ENCODE measurements around the gene NUP107.
A peak's percentile ranks its signal among the peaks of the same experiment; 100 is the strongest.

The NUP107 gene

GRCh38 chr12:68775121-68775630 is 88.4 kb downstream of the NUP107 start:
- DNase-seq (ENCODE audit: low read depth), result no peak

GRCh38 chr12:68776976-68777610 is 90.3 kb downstream of the NUP107 start:
- DNase-seq (ENCODE audit: low read depth), result no peak

DNA sequence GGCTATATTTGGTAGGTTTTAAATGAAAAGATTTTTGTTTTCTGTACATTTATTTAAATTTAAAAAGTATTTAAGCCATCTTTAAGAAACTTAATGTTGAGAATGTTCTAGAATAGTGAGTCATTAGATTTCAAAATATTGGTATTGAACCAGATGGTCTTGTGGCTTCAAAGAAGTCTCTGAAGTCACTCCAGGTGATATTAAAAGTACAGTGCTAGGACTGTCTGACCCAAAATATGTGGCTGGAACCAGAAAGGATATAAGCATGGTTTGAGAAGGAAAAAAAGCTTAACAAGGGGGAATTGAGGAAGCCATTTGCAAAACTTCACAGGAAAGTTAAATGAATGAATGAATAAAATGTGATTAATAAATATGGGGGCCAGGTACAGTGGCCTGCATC is 92.5 kb downstream of the NUP107 start:
- DNase-seq (ENCODE audit: low read depth), result no peak

DNA sequence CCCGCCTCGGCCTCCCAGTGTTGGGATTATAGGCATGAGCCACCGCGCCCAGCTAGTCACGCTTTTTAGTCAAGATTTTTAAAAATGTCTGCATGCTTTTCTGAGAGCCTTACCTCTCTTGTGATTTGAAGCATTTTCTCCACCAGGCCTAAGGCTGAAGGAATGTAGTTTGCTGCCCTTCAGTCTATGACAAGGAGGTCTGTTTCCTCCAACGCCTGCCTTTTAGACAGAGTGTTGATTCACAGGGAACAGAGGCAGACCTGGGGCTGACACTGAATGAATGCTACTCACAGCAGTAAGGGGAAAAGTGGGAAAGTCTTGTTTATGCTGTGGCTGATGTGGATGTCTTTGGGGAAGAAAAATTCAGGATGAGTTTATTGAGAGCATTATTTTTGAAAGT is 94.0 kb downstream of the NUP107 start:
- DNase-seq (ENCODE audit: low read depth), result no peak

DNA sequence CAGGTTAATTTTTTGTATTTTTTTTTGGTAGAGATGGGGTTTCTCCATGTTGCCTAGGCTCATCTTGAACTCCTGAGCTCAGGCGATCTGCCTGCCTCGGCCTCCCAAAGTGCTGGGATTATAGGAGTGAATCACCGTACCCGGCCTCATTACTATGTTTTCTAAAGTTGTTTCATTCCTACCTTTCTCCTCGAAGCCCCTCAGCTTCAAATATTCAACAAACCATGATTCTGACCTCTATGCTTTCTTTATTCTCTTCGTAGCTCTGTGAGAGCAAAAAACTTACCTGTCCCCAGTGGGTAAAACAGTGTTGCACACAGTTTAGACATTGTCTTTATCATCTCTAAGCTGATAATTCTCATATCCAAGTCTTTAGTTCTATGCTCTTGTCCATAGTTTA is 95.0 kb downstream of the NUP107 start:
- no peak for DNase-seq (ENCODE audit: low read depth)

DNA sequence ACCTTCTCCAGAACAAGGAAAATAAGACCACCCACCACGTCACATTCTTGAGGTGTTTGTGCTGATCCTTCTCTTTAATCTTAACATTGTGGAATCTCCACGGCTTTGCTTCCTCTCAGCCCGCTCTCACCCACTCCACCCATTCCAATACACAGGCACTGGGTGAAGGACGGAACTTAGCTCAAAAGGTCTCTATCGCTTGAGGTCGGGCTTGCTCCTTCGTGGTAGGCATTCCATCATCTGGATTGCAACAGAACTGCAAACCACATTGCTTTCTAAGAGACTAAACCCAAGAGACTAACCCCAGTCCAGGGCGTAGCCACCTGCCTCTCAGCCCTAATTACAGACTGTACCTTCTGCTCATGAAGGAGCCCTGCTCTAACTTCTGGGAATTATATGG is 97.2 kb downstream of the NUP107 start:
- no peak for DNase-seq (ENCODE audit: low read depth)

- no peak for DNase-seq (ENCODE audit: low read depth)
These were observed 98.6 kb downstream of the NUP107 start for GRCh38 chr12:68785358-68785757.

- no peak for DNase-seq (ENCODE audit: low read depth)
These were observed 99.0 kb downstream of the NUP107 start for GRCh38 chr12:68785823-68786222.

DNA sequence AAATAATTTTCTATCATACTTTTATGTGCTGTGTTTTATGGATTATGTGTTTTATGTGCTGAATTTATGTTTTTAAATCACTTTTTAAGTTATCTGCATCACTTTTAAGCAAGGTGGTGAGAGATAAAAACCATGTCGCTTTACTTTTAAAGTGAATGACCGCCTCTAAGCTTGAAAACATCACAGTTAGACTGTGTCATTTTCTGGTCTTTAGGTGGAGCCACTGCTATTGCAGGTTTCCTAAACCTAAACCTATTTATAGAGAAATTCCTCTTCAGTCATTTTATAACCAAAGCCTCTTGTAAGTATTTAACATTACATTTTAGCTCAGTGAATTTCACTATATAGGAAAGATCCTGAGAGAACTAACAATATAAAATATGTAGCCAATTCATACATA is 100.2 kb downstream of the NUP107 start:
- DNase-seq (ENCODE audit: low read depth), result no peak

DNA sequence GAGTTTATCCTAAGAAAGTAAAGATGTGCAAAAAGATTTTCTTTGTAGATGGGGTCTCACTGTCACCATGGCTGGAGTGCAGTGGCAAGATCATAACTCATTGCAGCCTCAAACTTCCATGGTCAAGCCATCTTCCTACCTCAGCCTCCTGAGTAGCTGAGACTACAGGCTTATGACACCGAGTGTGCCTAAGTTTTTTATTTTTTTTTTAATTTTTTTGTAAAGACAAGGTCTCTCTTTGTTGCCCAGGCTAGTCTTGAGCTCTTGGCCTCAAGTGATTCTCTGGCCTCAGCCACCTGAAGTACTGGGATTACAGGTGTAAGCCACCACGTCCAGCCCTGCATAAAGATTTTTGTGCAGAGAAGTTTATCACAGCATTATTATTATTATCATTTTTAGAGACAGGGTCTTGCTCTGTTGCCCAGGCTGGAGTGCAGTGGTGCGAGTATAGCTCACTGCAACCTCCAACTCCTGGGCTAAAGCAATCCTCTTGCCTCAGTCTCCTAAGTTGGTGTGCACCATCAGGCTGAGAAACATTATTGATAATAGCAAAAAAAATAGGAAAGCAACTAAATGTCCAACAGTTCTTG is 101.9 kb downstream of the NUP107 start:
- DNase-seq (ENCODE audit: low read depth), result no peak

DNA sequence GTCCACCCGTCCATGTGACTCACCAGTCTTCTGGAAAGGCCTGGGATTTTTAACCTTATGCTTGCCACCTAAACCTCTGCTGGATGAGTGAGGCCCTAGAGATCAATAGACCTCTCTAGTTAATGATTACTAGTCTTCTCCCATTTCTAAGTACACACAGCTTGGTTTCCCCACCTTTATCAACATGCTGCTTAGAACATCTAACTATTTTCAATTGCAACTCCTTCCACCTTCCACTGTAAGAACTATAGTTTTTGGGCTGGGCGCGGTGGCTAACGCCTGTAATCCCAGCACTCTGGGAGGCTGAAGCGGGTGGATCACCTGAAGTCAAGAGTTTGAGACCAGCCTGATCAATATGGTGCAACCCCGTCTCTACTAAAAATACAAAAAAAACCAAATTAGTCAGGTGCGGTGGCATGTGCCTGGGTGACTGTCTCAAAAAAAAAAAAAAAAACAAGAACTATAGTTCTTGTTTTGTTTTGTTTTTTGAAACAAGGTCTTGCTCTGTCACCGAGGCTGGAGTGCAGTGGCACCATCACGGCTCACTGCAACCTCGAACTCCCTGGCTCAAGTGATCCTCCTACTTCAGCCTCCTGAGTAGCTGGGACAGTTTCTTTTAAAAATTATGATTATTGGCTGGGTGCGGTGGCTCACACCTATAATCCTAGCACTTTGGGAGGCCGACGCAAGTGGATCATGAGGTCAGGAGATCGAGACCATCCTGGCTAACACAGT is 102.5 kb downstream of the NUP107 start:
- no peak for DNase-seq (ENCODE audit: low read depth)

GRCh38 chr12:68790081-68790951 is 103.5 kb downstream of the NUP107 start:
- DNase-seq (ENCODE audit: low read depth), result no peak

DNA sequence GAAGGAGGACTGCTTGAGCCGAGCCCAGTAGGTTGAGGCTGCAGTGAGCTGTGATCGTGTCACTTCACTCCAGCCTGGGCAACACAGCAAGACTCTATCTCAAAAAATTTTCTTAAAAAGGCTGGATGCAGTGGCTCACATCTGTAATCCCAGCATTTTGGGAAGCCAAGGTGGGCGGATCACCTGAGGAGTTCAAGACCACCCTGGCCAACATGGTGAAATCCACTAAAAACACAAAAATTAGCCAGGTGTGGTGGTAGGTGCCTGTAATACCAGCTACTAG is 104.1 kb downstream of the NUP107 start:
- DNase-seq (ENCODE audit: low read depth), result no peak

DNA sequence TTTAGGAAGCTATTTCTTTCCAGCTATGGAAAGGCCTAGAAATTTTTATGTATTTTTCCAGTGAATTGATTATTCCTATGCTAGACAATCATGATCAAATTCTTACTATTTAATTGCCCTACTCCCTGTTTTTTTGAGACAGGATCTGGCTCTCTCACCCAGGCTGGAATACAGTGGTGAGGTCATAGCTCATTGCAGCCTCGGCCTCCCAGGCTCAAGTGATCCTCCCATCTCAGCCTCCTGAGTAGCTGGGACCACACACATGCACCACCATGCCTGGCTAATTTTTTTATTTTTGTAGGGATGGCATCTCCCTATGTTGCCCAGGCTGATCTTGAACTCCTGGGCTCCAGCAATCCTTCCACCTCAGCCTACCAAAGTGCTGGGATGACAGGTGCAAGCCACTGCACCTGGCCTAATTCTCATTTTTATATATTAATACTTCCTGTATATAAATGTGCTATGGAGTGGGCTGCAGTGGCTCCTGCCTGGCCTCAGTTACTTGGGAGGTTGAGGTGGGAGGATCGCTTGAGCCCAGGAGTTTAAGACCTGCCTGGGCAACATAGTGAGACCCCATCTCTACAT is 105.2 kb downstream of the NUP107 start:
- DNase-seq (ENCODE audit: low read depth), result no peak

- peak; percentile 17 for DNase-seq (ENCODE audit: low read depth)
These were observed 106.2 kb downstream of the NUP107 start for GRCh38 chr12:68792952-68793351.

GRCh38 chr12:68793436-68793835 is 106.7 kb downstream of the NUP107 start:
- DNase-seq (ENCODE audit: low read depth), result no peak

DNA sequence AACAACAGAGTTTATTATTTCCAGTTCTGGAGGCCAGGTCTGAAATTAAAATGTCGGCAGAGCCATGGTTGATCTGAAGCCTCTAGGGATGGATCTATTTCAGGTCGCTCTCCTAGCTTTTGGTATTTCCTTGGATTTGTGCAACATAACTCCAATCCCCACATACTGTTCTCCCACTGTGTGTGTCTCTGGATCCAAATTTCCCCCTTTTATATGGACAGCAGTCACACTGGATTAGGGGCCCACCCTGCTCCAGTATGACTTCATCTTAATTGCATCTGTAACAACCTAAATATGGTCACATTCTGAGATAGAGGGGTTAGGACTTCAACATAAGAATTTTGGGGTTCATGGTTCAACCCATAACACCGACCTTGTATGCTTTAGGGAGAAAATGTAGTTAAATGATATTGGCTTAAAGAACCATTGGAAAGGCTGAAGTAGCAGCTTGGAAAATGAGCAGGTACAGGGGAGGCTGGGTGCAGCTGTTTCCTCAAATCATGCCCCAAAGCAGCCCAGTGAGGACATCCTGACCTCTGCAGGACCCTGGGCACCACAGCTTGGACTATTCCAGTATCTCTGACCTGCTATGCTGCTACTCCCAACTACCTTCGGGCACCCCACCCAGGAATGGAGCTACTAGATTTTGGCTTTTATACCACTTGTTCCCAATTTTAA is 107.3 kb downstream of the NUP107 start:
- no peak for DNase-seq (ENCODE audit: low read depth)

DNA sequence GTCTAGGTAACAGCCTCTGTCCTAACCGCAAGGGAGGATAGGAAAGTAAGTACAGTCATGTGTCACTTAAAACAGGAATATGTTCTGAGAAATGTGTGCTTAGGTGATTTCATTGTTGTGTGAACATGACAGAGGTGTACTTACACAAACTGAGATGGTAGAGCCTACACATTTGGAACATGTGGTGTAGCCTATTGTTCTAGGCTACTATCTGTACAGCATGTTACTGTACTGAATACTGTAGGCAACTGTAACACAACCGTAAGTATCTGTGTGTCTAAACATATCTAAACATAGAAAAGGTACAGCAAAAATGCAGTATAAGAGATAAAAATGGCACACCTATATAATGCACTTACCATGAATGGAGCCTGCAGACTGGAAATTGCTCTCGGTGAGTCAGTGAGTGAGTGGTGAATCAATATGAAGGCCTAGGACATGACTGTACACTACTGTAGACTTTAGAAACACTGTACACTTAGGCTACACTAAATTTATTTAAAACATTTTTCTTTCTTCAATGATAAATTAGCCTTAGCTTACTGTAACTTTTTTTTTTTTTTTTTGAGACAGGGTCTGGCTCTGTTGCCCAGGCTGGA is 108.0 kb downstream of the NUP107 start:
- peak; percentile 38 for DNase-seq (ENCODE audit: low read depth)
